Heart left ventricle (tissue), 13 donors: ENCODE data around the gene OSCP1.

Experiments used
- POLR2A ChIP-seq, 2 donors: fragments of 450-650 bp; IDR thresholded peaks; one replicate each; pipeline ENCODE4 v1.6.1; 2017; ENCODE audit warnings: antibody characterized with exemption in 2 of 2, mild to moderate bottlenecking in 2 of 2, moderate library complexity in 2 of 2
- TF ChIP-seq, protein P1 (sequence below), 12 donors: fragments of 200-600 bp; sonication (generic) in 4 of 12; IDR thresholded peaks; one replicate each; pipeline versions ENCODE4 v1.5.0 to v1.8.0; 2018 to 2022; ENCODE audit warnings: antibody characterized with exemption in 12 of 12, mild to moderate bottlenecking in 5 of 12
- donor health status: ischemic (EF 13 %, LVEDD 7.1; RV severe dilation, severe dysfunction).
- donor health status: DM: no; HTN: yes; CAD: no.
- donor health status: DM: no; HTN: no; CAD: no.
- donor health status: ischemic (EF 25% LVEDD 6.9; RV normal size, moderate dysfunction).
- donor health status: ischemic (EF 25% LVEDD 5.7; RV mildly dilated, moderate dysfunction).
- donor health status: ischemic (EF 35%, LVEDD 5.7; RV mildly dilated, moderate dysfunction).
- donor health status: nonischemic (EF 11% LVEDD 7.7; RV severe dilation, severe dysfunction).
- donor health status: DM: yes; HTN: yes; CAD: no.
- donor health status: PGD.
- donor health status: ischemic (EF 29% LVEDD 5.4; RV normal size, mild dysfunction).
- donor health status: nonischemic (EF 23%, LVEDD 6.1; RV moderate dilation, normal function).

- TF ChIP-seq, protein P1, sequence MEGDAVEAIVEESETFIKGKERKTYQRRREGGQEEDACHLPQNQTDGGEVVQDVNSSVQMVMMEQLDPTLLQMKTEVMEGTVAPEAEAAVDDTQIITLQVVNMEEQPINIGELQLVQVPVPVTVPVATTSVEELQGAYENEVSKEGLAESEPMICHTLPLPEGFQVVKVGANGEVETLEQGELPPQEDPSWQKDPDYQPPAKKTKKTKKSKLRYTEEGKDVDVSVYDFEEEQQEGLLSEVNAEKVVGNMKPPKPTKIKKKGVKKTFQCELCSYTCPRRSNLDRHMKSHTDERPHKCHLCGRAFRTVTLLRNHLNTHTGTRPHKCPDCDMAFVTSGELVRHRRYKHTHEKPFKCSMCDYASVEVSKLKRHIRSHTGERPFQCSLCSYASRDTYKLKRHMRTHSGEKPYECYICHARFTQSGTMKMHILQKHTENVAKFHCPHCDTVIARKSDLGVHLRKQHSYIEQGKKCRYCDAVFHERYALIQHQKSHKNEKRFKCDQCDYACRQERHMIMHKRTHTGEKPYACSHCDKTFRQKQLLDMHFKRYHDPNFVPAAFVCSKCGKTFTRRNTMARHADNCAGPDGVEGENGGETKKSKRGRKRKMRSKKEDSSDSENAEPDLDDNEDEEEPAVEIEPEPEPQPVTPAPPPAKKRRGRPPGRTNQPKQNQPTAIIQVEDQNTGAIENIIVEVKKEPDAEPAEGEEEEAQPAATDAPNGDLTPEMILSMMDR (IDR thresholded peaks at IDR 0.05): no peak
- TF ChIP-seq POLR2A (IDR thresholded peaks at IDR 0.05): no peak
Measured at GRCh38 chr1:36421649-36422048, 28.6 kb downstream of the OSCP1 start.
